Measurements from ENCODE around the gene NPY.

The NPY gene

DNA sequence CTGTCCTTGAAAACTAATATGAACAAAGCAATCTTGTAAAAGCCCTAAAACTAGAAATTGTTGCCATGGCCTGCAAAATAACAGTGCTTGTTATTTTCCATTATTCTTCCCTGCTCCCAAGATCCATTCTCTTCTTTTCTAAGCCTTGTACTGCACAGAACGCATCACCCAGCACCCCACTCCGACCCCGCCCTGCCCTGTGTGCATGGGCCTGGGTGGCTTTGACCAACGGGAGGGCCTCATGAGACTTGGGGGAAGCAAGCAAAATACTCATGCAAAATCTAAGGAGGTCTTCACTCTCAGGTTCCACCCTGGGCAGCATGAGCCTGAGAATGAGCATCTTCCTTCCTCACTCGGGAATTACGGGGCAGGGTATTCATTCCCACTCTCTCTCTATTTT, 32.4 kb downstream of the NPY start:
- TF ChIP-seq, protein P1, sequence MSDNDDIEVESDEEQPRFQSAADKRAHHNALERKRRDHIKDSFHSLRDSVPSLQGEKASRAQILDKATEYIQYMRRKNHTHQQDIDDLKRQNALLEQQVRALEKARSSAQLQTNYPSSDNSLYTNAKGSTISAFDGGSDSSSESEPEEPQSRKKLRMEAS (IDR thresholded peaks at IDR 0.05; ENCODE audit: low read depth, low read length), result no peak
- TF ChIP-seq CTCF (IDR thresholded peaks at IDR 0.05; ENCODE audit: low read depth, low read length) (no peak), MYC (IDR thresholded peaks at IDR 0.05; ENCODE audit: low read depth, low read length) (no peak), POLR2A (IDR thresholded peaks at IDR 0.05; ENCODE audit: extremely low read depth, insufficient read length) (no peak)
- no peak overlapping the region for H3K4me3 ChIP-seq (ENCODE audit: low read depth, low read length)
- no peak for DNase-seq (ENCODE audit: low read depth)

GRCh38 chr7:24318326-24318725, 34.3 kb downstream of the NPY start:
- TF ChIP-seq MYC (IDR thresholded peaks at IDR 0.05; ENCODE audit: low read depth, low read length) (no peak), POLR2A (IDR thresholded peaks at IDR 0.05; ENCODE audit: extremely low read depth, insufficient read length) (no peak), CTCF (IDR thresholded peaks at IDR 0.05; ENCODE audit: low read depth, low read length) (no peak)
- TF ChIP-seq, protein P1 (IDR thresholded peaks at IDR 0.05; ENCODE audit: low read depth, low read length), result no peak
- H3K4me3 ChIP-seq (ENCODE audit: low read depth, low read length), result no peak overlapping the region
- peak; percentile 26 for DNase-seq (ENCODE audit: low read depth)

DNA sequence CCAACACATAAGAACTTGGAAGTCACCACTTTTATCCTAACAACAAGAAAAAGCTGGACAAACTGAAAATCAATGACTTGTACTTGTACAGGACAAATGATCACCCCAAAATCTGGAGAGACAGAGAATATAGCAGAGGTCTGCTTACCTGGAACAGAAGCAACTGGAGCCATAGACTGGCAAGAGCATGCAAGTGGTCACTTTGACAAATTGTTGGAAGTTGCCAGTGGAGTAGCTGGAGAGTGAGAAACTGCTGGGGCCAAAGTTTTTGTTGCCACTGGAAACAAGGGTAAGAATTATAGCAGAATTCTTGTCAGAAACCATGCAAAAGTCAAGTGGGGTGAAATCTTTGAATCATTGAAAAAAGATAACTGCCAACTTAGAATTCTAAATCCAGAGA, 35.2 kb downstream of the NPY start:
- H3K4me3 ChIP-seq (ENCODE audit: low read depth, low read length), result no peak overlapping the region
- no peak for DNase-seq (ENCODE audit: low read depth)
- TF ChIP-seq CTCF (IDR thresholded peaks at IDR 0.05; ENCODE audit: low read depth, low read length), result no peak
- TF ChIP-seq, protein P1 (IDR thresholded peaks at IDR 0.05; ENCODE audit: low read depth, low read length), result no peak
- no peak for TF ChIP-seq POLR2A (IDR thresholded peaks at IDR 0.05; ENCODE audit: extremely low read depth, insufficient read length)
- no peak for TF ChIP-seq MYC (IDR thresholded peaks at IDR 0.05; ENCODE audit: low read depth, low read length)

GRCh38 chr7:24323961-24324480, 40.0 kb downstream of the NPY start:
- no peak overlapping the region for H3K4me3 ChIP-seq (ENCODE audit: low read depth, low read length)
- TF ChIP-seq, protein P1 (IDR thresholded peaks at IDR 0.05; ENCODE audit: low read depth, low read length), result no peak
- TF ChIP-seq CTCF (IDR thresholded peaks at IDR 0.05; ENCODE audit: low read depth, low read length) (no peak), POLR2A (IDR thresholded peaks at IDR 0.05; ENCODE audit: extremely low read depth, insufficient read length) (no peak), MYC (IDR thresholded peaks at IDR 0.05; ENCODE audit: low read depth, low read length) (no peak)
- DNase-seq (ENCODE audit: low read depth), result no peak

DNA sequence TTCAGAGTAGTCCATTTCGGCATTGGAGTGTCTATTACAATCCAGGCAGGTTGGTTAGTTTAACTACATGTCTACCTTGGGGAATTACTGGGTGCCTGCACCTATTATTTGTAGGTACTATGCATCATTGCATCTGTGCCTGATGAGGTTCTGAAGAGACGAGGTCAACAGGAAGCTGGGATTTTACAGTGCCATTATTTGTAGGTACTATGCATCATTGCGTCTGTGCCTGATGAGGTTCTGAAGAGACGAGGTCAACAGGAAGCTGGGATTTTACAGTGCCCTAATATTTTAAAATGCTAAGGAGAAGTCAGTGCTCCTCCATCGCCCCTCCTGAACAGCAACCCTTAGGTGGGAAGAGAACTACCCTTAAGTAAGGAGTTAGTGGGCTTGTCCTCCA, 41.7 kb downstream of the NPY start:
- TF ChIP-seq POLR2A (IDR thresholded peaks at IDR 0.05; ENCODE audit: extremely low read depth, insufficient read length) (no peak), CTCF (IDR thresholded peaks at IDR 0.05; ENCODE audit: low read depth, low read length) (no peak), MYC (IDR thresholded peaks at IDR 0.05; ENCODE audit: low read depth, low read length) (no peak)
- TF ChIP-seq, protein P1 (IDR thresholded peaks at IDR 0.05; ENCODE audit: low read depth, low read length), result no peak
- no peak overlapping the region for H3K4me3 ChIP-seq (ENCODE audit: low read depth, low read length)
- no peak for DNase-seq (ENCODE audit: low read depth)
